ENCODE data around the gene RCC1. TPM values are rescaled to one million over a fixed set of nuclear protein-coding genes. Genes with fewer than 3 reads are reported as not detected.
"Not testable (repeated sequence)": the region's sequence is repeated elsewhere in the genome, so short reads cannot be mapped to it uniquely, and the experiment has no call there.

Gene RCC1
- total RNA-seq, 6 experiments from 2014 or later = 9.5 to 29.6 (median 18.0) TPM

DNA sequence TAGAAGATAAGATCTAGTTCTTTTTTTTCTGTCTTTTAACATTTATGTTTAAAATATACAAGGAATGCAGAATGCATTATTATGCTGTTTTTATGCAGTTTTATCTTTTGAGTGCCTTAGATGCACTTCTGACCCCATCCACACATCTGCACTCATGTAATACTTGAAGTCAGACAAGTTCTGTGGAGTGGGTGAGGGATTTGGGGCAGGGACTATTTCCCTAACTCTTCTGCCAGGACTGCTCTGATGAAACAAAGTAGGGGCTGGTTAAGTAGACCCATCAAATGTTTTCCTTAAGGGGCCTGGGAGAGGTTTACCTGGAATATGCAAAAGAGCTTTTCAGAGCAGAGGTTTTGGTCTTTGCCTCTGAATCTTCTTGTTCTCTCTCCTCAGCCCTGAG is 58.5 kb downstream of the RCC1 start:
- no peaks in the 10 kb centered on the region for H3K27me3 ChIP-seq
- no peak overlapping the region for H3K4me3 ChIP-seq
- no peak for TF ChIP-seq POLR2A (IDR thresholded peaks at IDR 0.05)
- TF ChIP-seq, protein P1, sequence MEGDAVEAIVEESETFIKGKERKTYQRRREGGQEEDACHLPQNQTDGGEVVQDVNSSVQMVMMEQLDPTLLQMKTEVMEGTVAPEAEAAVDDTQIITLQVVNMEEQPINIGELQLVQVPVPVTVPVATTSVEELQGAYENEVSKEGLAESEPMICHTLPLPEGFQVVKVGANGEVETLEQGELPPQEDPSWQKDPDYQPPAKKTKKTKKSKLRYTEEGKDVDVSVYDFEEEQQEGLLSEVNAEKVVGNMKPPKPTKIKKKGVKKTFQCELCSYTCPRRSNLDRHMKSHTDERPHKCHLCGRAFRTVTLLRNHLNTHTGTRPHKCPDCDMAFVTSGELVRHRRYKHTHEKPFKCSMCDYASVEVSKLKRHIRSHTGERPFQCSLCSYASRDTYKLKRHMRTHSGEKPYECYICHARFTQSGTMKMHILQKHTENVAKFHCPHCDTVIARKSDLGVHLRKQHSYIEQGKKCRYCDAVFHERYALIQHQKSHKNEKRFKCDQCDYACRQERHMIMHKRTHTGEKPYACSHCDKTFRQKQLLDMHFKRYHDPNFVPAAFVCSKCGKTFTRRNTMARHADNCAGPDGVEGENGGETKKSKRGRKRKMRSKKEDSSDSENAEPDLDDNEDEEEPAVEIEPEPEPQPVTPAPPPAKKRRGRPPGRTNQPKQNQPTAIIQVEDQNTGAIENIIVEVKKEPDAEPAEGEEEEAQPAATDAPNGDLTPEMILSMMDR (IDR thresholded peaks at IDR 0.05) = no peak
- peaks cover 0 to 78% (median 18%) of the 10 kb centered on the region in 4 donors for H3K36me3 ChIP-seq
- H3K27ac ChIP-seq = no peak overlapping the region
- intact Hi-C loops (cut with DNase I) = no loop called here
- H3K9me3 ChIP-seq = no peaks in the 10 kb centered on the region
- ATAC-seq = no peak
- no peaks in the 10 kb centered on the region for H3K4me1 ChIP-seq
- DNase-seq = no peak

DNA sequence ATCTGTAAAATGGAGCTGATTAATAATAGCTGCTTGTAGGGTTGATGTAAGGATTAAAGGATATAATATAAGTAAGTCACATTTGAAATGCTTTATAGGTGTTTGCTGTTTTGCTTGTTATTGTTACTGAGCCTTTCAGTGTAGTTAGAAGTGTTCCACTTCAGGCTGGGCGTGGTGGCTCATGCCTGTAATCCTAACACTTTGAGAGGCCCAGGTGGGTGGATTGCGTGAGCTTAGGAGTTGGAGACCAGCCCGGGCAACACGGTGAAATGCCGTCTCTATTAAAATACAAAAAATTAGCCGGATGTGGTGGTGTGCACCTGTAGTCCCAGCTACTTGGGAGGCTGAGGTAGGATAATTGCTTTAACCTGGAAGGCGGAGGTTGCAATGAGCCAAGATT is 59.2 kb downstream of the RCC1 start:
- Histone ChIP-seq H3K27ac (no peak overlapping the region), H3K9me3 (no peaks in the 10 kb centered on the region), H3K27me3 (no peaks in the 10 kb centered on the region), H3K4me1 (no peaks in the 10 kb centered on the region), H3K36me3 (peaks cover 0 to 71% (median 18%) of the 10 kb centered on the region in 4 donors), H3K4me3 (no peak overlapping the region)
- 100% methylated on average over 4 of the region's 7 CpGs for WGBS (ENCODE audit: insufficient coverage, low coverage, low lambda C conversion rate, missing lambda C conversion rate)
- DNase-seq (no peak), ATAC-seq (no peak)
- TF ChIP-seq, protein P1 (IDR thresholded peaks at IDR 0.05) = no peak
- TF ChIP-seq POLR2A (IDR thresholded peaks at IDR 0.05) = no peak
- intact Hi-C loops (cut with DNase I) = no loop called here

DNA sequence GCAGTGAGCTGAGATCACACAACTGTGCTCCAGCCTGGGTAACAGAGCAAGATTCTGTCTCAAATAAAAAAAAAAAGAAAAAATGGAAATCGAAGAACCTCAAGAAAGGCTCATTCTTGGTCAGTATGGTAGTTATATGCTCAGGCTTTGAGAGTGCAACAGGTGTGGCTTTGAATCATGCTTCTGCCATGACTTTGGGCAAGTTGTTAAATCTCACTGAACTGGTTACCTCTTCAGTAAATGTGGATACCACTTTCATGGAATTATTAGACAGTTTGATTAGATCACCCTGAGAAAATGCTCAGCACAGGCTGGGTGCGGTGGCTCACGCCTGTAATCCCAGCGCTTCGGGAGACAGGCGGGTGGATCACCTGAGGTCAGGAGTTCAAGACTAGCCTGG is 59.9 kb downstream of the RCC1 start:
- ATAC-seq = no peak
- no peaks in the 10 kb centered on the region for H3K9me3 ChIP-seq
- DNase-seq = no peak
- no peaks in the 10 kb centered on the region for H3K4me1 ChIP-seq
- H3K4me3 ChIP-seq = no peak overlapping the region
- H3K36me3 ChIP-seq = peaks cover 0 to 64% (median 18%) of the 10 kb centered on the region in 4 donors
- H3K27ac ChIP-seq = no peak overlapping the region
- no peaks in the 10 kb centered on the region for H3K27me3 ChIP-seq
- intact Hi-C loops (cut with DNase I) = no loop called here
- no peak for TF ChIP-seq POLR2A (IDR thresholded peaks at IDR 0.05)
- TF ChIP-seq, protein P1 (IDR thresholded peaks at IDR 0.05) = no peak
- WGBS (ENCODE audit: insufficient coverage, low coverage, low lambda C conversion rate, missing lambda C conversion rate) = no CpG with 5 or more reads among the region's 6 CpGs

DNA sequence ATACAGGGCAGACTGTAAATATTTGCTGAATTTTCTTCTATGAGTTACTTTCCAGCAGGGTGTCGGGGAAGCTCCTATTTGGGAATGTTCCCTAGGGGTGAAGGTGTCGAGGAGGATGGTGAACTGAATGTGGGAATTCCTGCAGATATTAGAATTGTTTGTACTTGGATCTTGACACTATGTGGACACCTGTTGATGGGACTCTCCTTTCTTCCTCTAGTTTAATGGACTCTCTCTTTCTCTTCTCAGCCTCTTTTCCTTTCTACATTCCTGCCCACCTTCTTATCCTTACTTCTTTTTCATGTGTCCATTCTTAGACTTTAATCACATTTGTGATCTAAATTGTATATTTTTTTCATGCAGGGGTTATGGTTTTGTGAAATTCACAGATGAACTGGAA is 61.1 kb downstream of the RCC1 start:
- ATAC-seq (no peak), DNase-seq (no peak)
- Histone ChIP-seq H3K4me1 (no peaks in the 10 kb centered on the region), H3K4me3 (no peak overlapping the region), H3K27me3 (no peaks in the 10 kb centered on the region), H3K36me3 (peaks cover 0 to 59% (median 17%) of the 10 kb centered on the region in 4 donors), H3K9me3 (no peaks in the 10 kb centered on the region), H3K27ac (no peak overlapping the region)
- intact Hi-C loops (cut with DNase I) = no loop called here
- WGBS (ENCODE audit: insufficient coverage, low coverage, low lambda C conversion rate, missing lambda C conversion rate) = no CpG with 5 or more reads among the region's 2 CpGs
- TF ChIP-seq POLR2A (IDR thresholded peaks at IDR 0.05) = no peak
- TF ChIP-seq, protein P1 (IDR thresholded peaks at IDR 0.05) = no peak

DNA sequence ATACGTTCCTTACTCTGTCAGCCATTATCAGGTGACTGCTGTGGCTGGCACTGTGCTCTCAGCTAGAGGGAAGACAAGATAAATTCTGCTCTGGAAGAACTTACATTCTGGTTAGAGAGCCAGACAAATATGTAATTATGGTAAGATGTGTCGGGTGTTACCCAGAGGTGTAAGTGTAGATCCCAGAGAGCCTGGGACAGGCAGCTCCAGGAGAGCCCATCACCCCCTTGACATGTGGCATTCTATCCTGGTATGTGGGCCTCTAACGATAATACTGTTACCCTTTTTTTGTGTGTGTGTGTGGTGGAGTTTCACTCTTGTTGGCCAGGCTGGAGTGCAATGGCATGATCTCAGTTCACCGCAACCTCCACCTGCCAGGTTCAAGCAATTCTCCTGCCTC is 66.1 kb downstream of the RCC1 start:
- Histone ChIP-seq H3K27ac (no peak overlapping the region), H3K9me3 (no peaks in the 10 kb centered on the region), H3K36me3 (peaks cover 0 to 39% (median 12%) of the 10 kb centered on the region in 4 donors), H3K4me1 (no peaks in the 10 kb centered on the region), H3K4me3 (no peak overlapping the region), H3K27me3 (no peaks in the 10 kb centered on the region)
- intact Hi-C loops (cut with DNase I) = no loop called here
- TF ChIP-seq POLR2A (IDR thresholded peaks at IDR 0.05) = no peak
- TF ChIP-seq, protein P1 (IDR thresholded peaks at IDR 0.05) = no peak
- ATAC-seq = no peak
- DNase-seq = no peak
- 80% methylated on average over 2 of the region's 4 CpGs for WGBS (ENCODE audit: insufficient coverage, low coverage, low lambda C conversion rate, missing lambda C conversion rate)

DNA sequence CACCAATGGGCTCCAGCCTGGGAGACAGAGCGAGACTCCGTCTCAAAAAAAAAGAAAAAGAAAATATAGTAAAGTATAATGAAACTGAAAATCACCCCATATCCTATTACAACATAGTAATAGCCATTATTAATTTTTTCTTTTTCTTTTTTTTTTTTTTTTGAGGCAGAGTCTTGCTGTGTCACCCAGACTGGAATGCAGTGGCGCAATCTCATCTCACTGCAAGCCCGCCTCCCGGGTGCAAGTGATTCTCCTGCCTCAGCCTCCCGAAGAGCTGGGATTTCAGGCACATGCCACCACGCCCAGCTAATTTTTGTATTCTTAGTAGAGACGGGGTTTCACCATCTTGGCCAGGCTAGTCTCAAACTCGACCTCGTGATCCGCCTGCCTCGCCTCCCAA is 67.0 kb downstream of the RCC1 start:
- DNase-seq; H3K27ac ChIP-seq; H3K4me1 ChIP-seq; H3K27me3 ChIP-seq; intact Hi-C loops (cut with DNase I); ATAC-seq; H3K4me3 ChIP-seq; H3K9me3 ChIP-seq: not testable (repeated sequence)
- peaks cover 0 to 39% (median 14%) of the 10 kb centered on the region in 4 donors for H3K36me3 ChIP-seq
- WGBS (ENCODE audit: insufficient coverage, low coverage, low lambda C conversion rate, missing lambda C conversion rate) = 88% methylated on average over 12 of the region's 12 CpGs

Data from right lobe of liver (tissue), 6 donors.